Neuronal stem cell (in vitro differentiated cells): Measurements from ENCODE around the gene OMD.
"Not testable (repeated sequence)": the region's sequence is repeated elsewhere in the genome, so short reads cannot be mapped to it uniquely, and the experiment has no call there.

Experiments
- DNase-seq: peaks from one replicate; pipeline ENCODE4 v3.0.0-alpha.2; 2013; ENCODE audit warnings: low spot score
- H2AFZ ChIP-seq: one replicate; pipeline ENCODE4 v1.6.1; 2013; ENCODE audit warnings: mild to moderate bottlenecking, low read length, inconsistent platforms
- H2AK5ac ChIP-seq: 2 replicates; pipeline ENCODE4 v1.6.1; 2013; ENCODE audit warnings: low read depth, mild to moderate bottlenecking, inconsistent platforms, low read length, moderate library complexity, mixed read lengths
- H2BK120ac ChIP-seq: 2 replicates; pipeline ENCODE4 v1.6.1; 2013; ENCODE audit warnings: low read depth, mild to moderate bottlenecking, inconsistent platforms, low read length, moderate library complexity, mixed read lengths
- H2BK12ac ChIP-seq: one replicate; pipeline ENCODE4 v1.6.1; 2013; ENCODE audit warnings: low read length, inconsistent platforms
- H2BK15ac ChIP-seq: 2 replicates; pipeline ENCODE4 v1.6.1; 2013; ENCODE audit warnings: mild to moderate bottlenecking, low read length, inconsistent platforms, mixed read lengths
- H2BK5ac ChIP-seq: one replicate; pipeline ENCODE4 v1.6.1; 2013; ENCODE audit warnings: inconsistent platforms, mild to moderate bottlenecking, low read length, moderate library complexity
- H3K14ac ChIP-seq: one replicate; pipeline ENCODE4 v1.6.1; 2013; ENCODE audit warnings: low read length, inconsistent platforms
- H3K18ac ChIP-seq: 2 replicates; pipeline ENCODE4 v1.6.1; 2013; ENCODE audit warnings: low read length, inconsistent platforms
- H3K23ac ChIP-seq: 2 replicates; pipeline ENCODE4 v1.6.1; 2013; ENCODE audit warnings: low read depth, mild to moderate bottlenecking, mixed read lengths, low read length, inconsistent platforms; ENCODE audit not compliant: poor library complexity
- H3K27ac ChIP-seq: replicated peaks from 3 replicates; pipeline ENCODE4 v1.5.1; 2013; ENCODE audit warnings: low read length, inconsistent platforms
- H3K27me3 ChIP-seq, 3 experiments: 2 replicates each; pipeline ENCODE4 v1.6.1; 2013; ENCODE audit warnings: low read length in 3 of 3, mild to moderate bottlenecking in 2 of 3, inconsistent platforms in 1 of 3, low read depth in 1 of 3, mixed read lengths in 1 of 3, moderate library complexity in 1 of 3; ENCODE audit not compliant: control insufficient read depth in 3 of 3, insufficient read depth in 3 of 3
- H3K36me3 ChIP-seq, 2 donors: replicated peaks in 1 of 2; 2 replicates each; pipeline ENCODE4 v1.6.1; 2013; ENCODE audit warnings: low read length in 2 of 2; ENCODE audit not compliant: control insufficient read depth in 2 of 2, insufficient read depth in 2 of 2
- H3K4ac ChIP-seq: 2 replicates; pipeline ENCODE4 v1.6.1; 2013; ENCODE audit warnings: inconsistent platforms, mild to moderate bottlenecking, low read length, moderate library complexity
- H3K4me1 ChIP-seq, 2 donors: 1 replicate in 1 of 2; 2 replicates in 1 of 2; pipeline ENCODE4 v1.6.1; 2013; ENCODE audit warnings: low read length in 2 of 2, low read depth in 1 of 2; ENCODE audit not compliant: control insufficient read depth in 2 of 2, insufficient read depth in 1 of 2
- H3K4me2 ChIP-seq: one replicate; pipeline ENCODE4 v1.6.1; 2013; ENCODE audit warnings: mild to moderate bottlenecking, low read length, inconsistent platforms; ENCODE audit not compliant: insufficient read depth, poor library complexity, severe bottlenecking
- H3K4me3 ChIP-seq, 2 donors: 2 replicates each; pipeline ENCODE4 v1.5.1; 2013; ENCODE audit warnings: low read length in 2 of 2, mild to moderate bottlenecking in 2 of 2, inconsistent platforms in 1 of 2, moderate library complexity in 1 of 2
- H3K79me1 ChIP-seq: one replicate; pipeline ENCODE4 v1.6.1; 2013; ENCODE audit warnings: low read depth, mild to moderate bottlenecking, inconsistent platforms, low read length, moderate library complexity
- H3K9ac ChIP-seq: one replicate; pipeline ENCODE4 v1.6.1; 2013; ENCODE audit warnings: mild to moderate bottlenecking, low read depth, low read length, inconsistent platforms; ENCODE audit not compliant: poor library complexity
- H3K9me3 ChIP-seq, 2 donors: replicated peaks in 1 of 2; 2 replicates each; pipeline versions ENCODE3 to v1.6.1; 2013; ENCODE audit warnings: low read length in 2 of 2, mild to moderate bottlenecking in 2 of 2, inconsistent platforms in 1 of 2, low read depth in 1 of 2, mixed read lengths in 1 of 2, moderate library complexity in 1 of 2; ENCODE audit not compliant: control insufficient read depth in 2 of 2, insufficient read depth in 1 of 2
- H4K8ac ChIP-seq: one replicate; pipeline ENCODE4 v1.6.1; 2013; ENCODE audit warnings: low read depth, mild to moderate bottlenecking, inconsistent platforms, low read length, moderate library complexity
- H4K91ac ChIP-seq: one replicate; pipeline ENCODE4 v1.6.1; 2013; ENCODE audit warnings: low read length, low read depth, mild to moderate bottlenecking, inconsistent platforms; ENCODE audit not compliant: poor library complexity
- WGBS, 2 donors: extraction: QIAGEN DNeasy Blood & Tissue Kit; methylation state at CpG; one replicate each; pipeline ENCODE4 v1.1.7; 2013; ENCODE audit warnings: missing lambda C conversion rate in 2 of 2, mixed read lengths in 1 of 2; ENCODE audit not compliant: insufficient read length in 2 of 2, insufficient replicate concordance in 1 of 2; ENCODE audit errors: extremely low coverage in 2 of 2; 5-methylcytosine and 5-hydroxymethylcytosine counted together

OMD gene

DNA sequence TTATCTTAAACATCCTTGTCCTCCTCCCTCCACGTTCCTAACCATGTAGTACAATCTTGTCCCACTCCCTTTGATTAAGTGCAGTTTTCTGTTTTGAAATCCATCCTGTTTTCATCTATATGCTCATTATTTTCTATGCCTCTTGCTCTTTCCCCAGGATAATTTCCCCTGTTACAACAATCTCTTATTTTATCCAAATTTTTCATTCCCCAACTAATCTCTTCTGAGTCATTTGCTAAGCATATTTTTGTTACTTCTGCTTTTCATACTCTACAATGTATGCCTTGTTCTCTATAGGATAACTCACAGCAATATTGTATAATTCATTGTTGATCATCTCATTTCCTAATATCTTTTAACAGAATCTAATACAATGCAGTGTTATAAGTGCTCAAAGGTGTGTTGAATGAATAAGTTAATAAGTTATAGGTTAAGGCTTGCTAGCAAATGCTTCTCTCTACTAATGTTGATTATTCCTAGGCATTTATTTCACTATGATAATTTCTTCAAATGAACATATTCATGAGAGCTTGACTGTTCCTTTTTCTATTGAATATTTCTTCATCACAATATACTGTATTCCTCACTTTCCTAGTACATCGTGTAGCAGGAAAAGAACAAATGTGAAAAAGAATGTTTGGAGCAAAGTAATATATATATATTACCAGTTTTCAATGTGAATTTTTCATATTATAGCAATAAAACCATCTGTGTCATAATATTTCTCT lies 1.5 kb downstream of the OMD start:
- Histone ChIP-seq H3K79me1 (no peaks in the 10 kb centered on the region), H4K91ac (no peak overlapping the region), H2AK5ac (no peak overlapping the region), H3K36me3 (no peaks in the 10 kb centered on the region), H3K27me3 (no peaks in the 10 kb centered on the region), H3K4ac (no peak overlapping the region), H2BK120ac (no peak overlapping the region), H3K4me3 (no peak overlapping the region), H4K8ac (no peak overlapping the region), H3K27ac (no peak overlapping the region), H3K18ac (no peak overlapping the region), H3K4me1 (no peaks in the 10 kb centered on the region), H3K14ac (no peak overlapping the region), H3K9me3 (no peaks in the 10 kb centered on the region), H2BK12ac (no peak overlapping the region), H3K4me2 (no peak overlapping the region), H3K9ac (no peak overlapping the region), H2AFZ (no peak overlapping the region), H3K23ac (no peak overlapping the region), H2BK15ac (no peak overlapping the region), H2BK5ac (no peak overlapping the region)
- DNase-seq: no peak
- WGBS, 2 donors: no CpG with 5 or more reads among the region's 2 CpGs

DNA sequence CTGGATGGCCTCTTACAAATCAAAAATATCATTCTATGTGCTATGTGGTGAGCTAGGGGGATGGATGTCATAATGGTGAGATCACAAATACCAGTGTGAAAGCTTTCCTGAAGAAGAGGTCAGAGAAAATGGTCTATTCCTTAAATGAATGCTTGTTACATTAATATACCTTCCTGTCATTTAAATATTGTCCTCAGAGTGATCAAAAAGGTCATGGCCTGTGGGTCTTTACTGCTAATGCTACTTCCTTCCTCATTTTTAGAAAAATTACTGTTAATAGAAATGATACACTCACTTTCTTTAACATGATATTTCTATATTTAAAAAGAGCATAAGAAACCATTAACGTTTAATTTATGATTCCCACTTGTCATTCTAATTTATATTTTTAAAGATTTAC lies 9.7 kb downstream of the OMD start:
- Histone ChIP-seq H3K27ac (no peak overlapping the region), H3K9ac (no peak overlapping the region), H2BK15ac (no peak overlapping the region), H3K23ac (no peak overlapping the region), H2AFZ (no peak overlapping the region), H3K27me3 (no peaks in the 10 kb centered on the region), H2BK5ac (no peak overlapping the region), H4K8ac (no peak overlapping the region), H3K36me3 (no peaks in the 10 kb centered on the region), H2AK5ac (no peak overlapping the region), H2BK12ac (no peak overlapping the region), H3K18ac (no peak overlapping the region), H3K4me2 (no peak overlapping the region), H3K4ac (no peak overlapping the region), H3K79me1 (no peaks in the 10 kb centered on the region), H2BK120ac (no peak overlapping the region), H3K9me3 (no peaks in the 10 kb centered on the region), H3K4me3 (no peak overlapping the region), H3K14ac (no peak overlapping the region), H3K4me1 (no peaks in the 10 kb centered on the region), H4K91ac (no peak overlapping the region)
- WGBS, 2 donors: no CpG with 5 or more reads among the region's 1 CpG
- no peak for DNase-seq

DNA sequence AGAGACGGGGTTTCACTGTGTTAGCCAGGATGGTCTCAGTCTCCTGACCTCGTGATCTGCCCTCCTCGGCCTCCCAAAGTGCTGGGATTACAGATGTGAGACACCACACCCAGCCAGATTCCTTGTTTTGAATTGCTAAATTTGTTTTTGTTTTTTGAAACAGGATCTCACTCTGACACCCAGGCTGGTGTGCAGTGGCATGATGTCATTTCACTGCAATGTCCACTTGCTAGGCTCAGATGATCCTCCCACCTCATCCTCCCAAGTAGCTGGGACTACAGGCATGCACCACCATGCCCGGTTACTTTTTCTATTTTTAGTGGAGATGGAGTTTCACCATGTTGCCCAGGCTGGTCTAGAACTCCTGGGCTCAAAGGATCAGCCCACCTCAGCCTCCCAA lies 13.1 kb downstream of the OMD start:
- not testable (repeated sequence) for H3K9ac ChIP-seq, H3K27me3 ChIP-seq, H2AFZ ChIP-seq, H3K14ac ChIP-seq, H3K23ac ChIP-seq, H3K4me3 ChIP-seq, H3K9me3 ChIP-seq, H3K36me3 ChIP-seq, H4K91ac ChIP-seq, H3K18ac ChIP-seq, H4K8ac ChIP-seq, H2BK12ac ChIP-seq, H3K27ac ChIP-seq, H3K79me1 ChIP-seq, H2BK5ac ChIP-seq, H2AK5ac ChIP-seq, H2BK120ac ChIP-seq, H3K4me2 ChIP-seq, H2BK15ac ChIP-seq, DNase-seq, H3K4ac ChIP-seq, H3K4me1 ChIP-seq
- WGBS, 2 donors: no CpG with 5 or more reads among the region's 4 CpGs

DNA sequence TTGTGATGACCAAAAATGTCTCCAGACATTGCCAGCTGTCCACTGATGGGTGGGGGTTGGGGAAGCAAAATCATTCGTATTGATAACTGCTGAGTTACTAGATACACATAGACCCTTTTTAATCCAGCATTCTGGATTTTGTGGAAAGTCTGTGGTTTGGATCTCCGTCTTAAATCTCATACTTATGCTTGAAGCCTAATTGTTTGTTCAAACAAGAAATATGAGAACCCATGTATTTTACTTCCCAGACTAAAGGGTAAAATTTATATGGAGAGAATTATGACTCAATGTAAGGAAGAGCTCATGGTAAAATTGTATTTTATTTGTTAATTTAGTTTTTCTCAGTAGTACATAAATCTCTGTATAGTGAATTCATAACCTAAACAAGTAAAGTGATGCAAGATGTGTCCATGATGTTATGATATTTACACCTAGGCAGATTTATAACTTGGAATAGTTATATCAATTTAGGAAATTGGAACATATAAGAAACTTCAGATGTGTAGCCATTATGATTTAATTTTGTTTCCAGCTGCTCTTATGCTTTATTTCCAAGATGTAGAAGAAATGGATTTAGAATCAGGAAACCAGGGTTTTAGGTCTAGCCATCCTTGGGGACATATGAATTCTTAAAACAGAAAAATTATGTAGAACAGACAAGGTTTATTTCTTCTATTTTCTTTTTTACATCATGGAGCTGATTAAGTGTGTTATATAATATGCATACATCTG lies 15.4 kb downstream of the OMD start:
- Histone ChIP-seq H2BK12ac (no peak overlapping the region), H4K8ac (no peak overlapping the region), H3K4me2 (no peak overlapping the region), H3K9ac (no peak overlapping the region), H3K79me1 (no peaks in the 10 kb centered on the region), H2BK5ac (no peak overlapping the region), H2AK5ac (no peak overlapping the region), H3K4ac (no peak overlapping the region), H3K4me1 (peaks cover 0 to 6% of the 10 kb centered on the region in 2 donors), H2BK120ac (no peak overlapping the region), H3K27me3 (no peaks in the 10 kb centered on the region), H3K23ac (no peak overlapping the region), H3K14ac (no peak overlapping the region), H2AFZ (no peak overlapping the region), H3K9me3 (no peaks in the 10 kb centered on the region), H3K4me3 (no peak overlapping the region), H3K36me3 (no peaks in the 10 kb centered on the region), H3K27ac (no peak overlapping the region), H4K91ac (no peak overlapping the region), H3K18ac (no peak overlapping the region), H2BK15ac (no peak overlapping the region)
- WGBS, 2 donors: no CpG with 5 or more reads among the region's 2 CpGs
- DNase-seq: no peak
